HCT116 (cell line): ENCODE data around the gene FBLL1. TPM values are rescaled to one million over a fixed set of nuclear protein-coding genes. Genes with fewer than 3 reads are reported as not detected.

Experiments used
- ATAC-seq: fragments of 200-7000 bp; cut with Tn5 transposase; 2 replicates; pipeline ENCODE4 v1.9.1; 2020; ENCODE audit warnings: mild to moderate bottlenecking, moderate library complexity
- BruUV-seq: library from RNA; stranded (reverse); fragments of 400-500 nt; replicated peaks from 2 replicates; lab custom pipeline; 2021; lab: Mats Ljungman, UMichigan
- CTCF ChIA-PET: fragments of 300-600 bp; sonication (Branson Sonifier 250); formaldehyde crosslinking; loops from one replicate; lab custom pipeline; 2021; ENCODE audit warnings: antibody characterized with exemption; lab: Charles Lee
- POLR2A ChIA-PET: fragments of 300-600, 350-600 bp; sonication (Branson Sonifier 250); formaldehyde crosslinking; loops from one replicate; lab custom pipeline; 2021; ENCODE audit warnings: antibody characterized with exemption; lab: Charles Lee
- RAD21 ChIA-PET, 2 experiments: fragments of 300-600 bp; sonication (Branson Sonifier 250); formaldehyde crosslinking; loops; one replicate each; lab custom pipeline; 2023; ENCODE audit warnings: low total read pairs in 2 of 2; ENCODE audit not compliant: uncharacterized antibody in 2 of 2, unreplicated experiment in 2 of 2, low non-redundant PET in 1 of 2; lab: Charles Lee
- DNase-seq: peaks from one replicate; pipeline ENCODE4 v3.0.0-alpha.2; 2010; ENCODE audit warnings: low read depth, low spot score
- H2AFZ ChIP-seq: fragments of 200-600 bp; shearing (Covaris generic), sonication (generic); 2 replicates; pipeline ENCODE4 v1.6.1; 2017; ENCODE audit warnings: low read depth, mixed run types, mixed read lengths, antibody characterized with exemption, low read length; ENCODE audit not compliant: poor library complexity, severe bottlenecking
- H3K27ac ChIP-seq: 2 replicates; pipeline ENCODE4 v1.5.1; 2012; ENCODE audit warnings: low read depth, low read length
- H3K27me3 ChIP-seq: fragments of 200-600 bp; sonication (generic); 2 replicates; pipeline ENCODE4 v1.6.1; 2016; ENCODE audit warnings: mixed run types, low read length, mixed read lengths; ENCODE audit not compliant: insufficient read depth
- H3K36me3 ChIP-seq, 2 experiments: fragments of 200-500 bp in 1 of 2; fragments of 200-600 bp in 1 of 2; sonication (Bioruptor generic) in 1 of 2; sonication (generic) in 1 of 2; 2 replicates each; pipeline versions ENCODE4 v1.5.1 to v1.6.1; 2014 to 2016; ENCODE audit warnings: low read length in 2 of 2, inconsistent platforms in 1 of 2, mixed read lengths in 1 of 2, mixed run types in 1 of 2; ENCODE audit not compliant: insufficient read depth in 2 of 2, control insufficient read depth in 1 of 2
- H3K4me1 ChIP-seq, 2 experiments: fragments of 200-600 bp in 1 of 2; sonication (generic) in 1 of 2; 2 replicates each; pipeline versions ENCODE4 v1.5.1 to v1.6.1; 2012 to 2017; ENCODE audit warnings: low read length in 2 of 2, inconsistent platforms in 1 of 2, mild to moderate bottlenecking in 1 of 2, mixed read lengths in 1 of 2, mixed run types in 1 of 2, moderate library complexity in 1 of 2; ENCODE audit not compliant: insufficient read depth in 2 of 2, control insufficient read depth in 1 of 2
- H3K4me2 ChIP-seq: fragments of 200-600 bp; sonication (generic); 2 replicates; pipeline ENCODE4 v1.6.1; 2017; ENCODE audit warnings: mixed run types, low read length, mixed read lengths
- H3K4me3 ChIP-seq, 2 experiments: fragments of 200-600 bp in 1 of 2; sonication (generic) in 1 of 2; replicated peaks in 1 of 2; 2 replicates each; pipeline ENCODE4 v1.5.1; 2011 to 2016; ENCODE audit warnings: low read length in 2 of 2, control low read depth in 1 of 2, low read depth in 1 of 2, mild to moderate bottlenecking in 1 of 2, mixed read lengths in 1 of 2, mixed run types in 1 of 2
- H3K79me2 ChIP-seq: fragments of 200-600 bp; sonication (generic); 2 replicates; pipeline ENCODE4 v1.6.1; 2017; ENCODE audit warnings: mild to moderate bottlenecking, mixed run types, low read length, moderate library complexity, mixed read lengths; ENCODE audit not compliant: insufficient read depth
- H3K9ac ChIP-seq: fragments of 200-600 bp; sonication (generic); 2 replicates; pipeline ENCODE4 v1.6.1; 2016; ENCODE audit warnings: low read length, mixed read lengths
- H3K9me2 ChIP-seq: fragments of 200-600 bp; sonication (generic), shearing (Covaris generic); 2 replicates; pipeline ENCODE4 v1.6.1; 2017; ENCODE audit warnings: mixed run types, mild to moderate bottlenecking, moderate library complexity; ENCODE audit not compliant: insufficient read depth
- H3K9me3 ChIP-seq, 2 experiments: fragments of 200-500 bp in 1 of 2; fragments of 200-600 bp in 1 of 2; sonication (Bioruptor generic) in 1 of 2; sonication (generic) in 1 of 2; 2 replicates each; pipeline ENCODE4 v1.6.1; 2014 to 2017; ENCODE audit warnings: low read length in 2 of 2, mixed read lengths in 2 of 2, inconsistent platforms in 1 of 2, low read depth in 1 of 2, mild to moderate bottlenecking in 1 of 2, mixed run types in 1 of 2, moderate library complexity in 1 of 2; ENCODE audit not compliant: control insufficient read depth in 1 of 2, insufficient read depth in 1 of 2
- H4K20me1 ChIP-seq: fragments of 200-600 bp; sonication (generic), shearing (Covaris generic); 2 replicates; pipeline ENCODE4 v1.6.1; 2017; ENCODE audit warnings: mixed run types, mild to moderate bottlenecking, moderate library complexity; ENCODE audit not compliant: insufficient read depth
- CBX3 ChIP-seq: IDR thresholded peaks from 2 replicates; pipeline ENCODE4 v1.6.1; 2012; ENCODE audit warnings: low read depth
- CEBPB ChIP-seq: IDR thresholded peaks from 2 replicates; pipeline ENCODE4 v1.6.1; 2012; ENCODE audit warnings: low read depth
- ELF1 ChIP-seq: IDR thresholded peaks from 2 replicates; pipeline ENCODE4 v1.6.1; 2012; ENCODE audit warnings: low read depth, borderline replicate concordance
- FOSL1 ChIP-seq: IDR thresholded peaks from 2 replicates; pipeline ENCODE4 v1.6.1; 2012; ENCODE audit warnings: low read depth
- JUND ChIP-seq: IDR thresholded peaks from 2 replicates; pipeline ENCODE4 v1.6.1; 2012
- POLR2A ChIP-seq: IDR thresholded peaks from 2 replicates; pipeline ENCODE4 v1.7.0; 2011; ENCODE audit warnings: borderline replicate concordance; ENCODE audit not compliant: insufficient read depth, insufficient read length; ENCODE audit errors: extremely low read depth
- POLR2AphosphoS5 ChIP-seq: IDR thresholded peaks from 2 replicates; pipeline ENCODE4 v1.6.1; 2011; ENCODE audit warnings: mild to moderate bottlenecking, low read depth, low read length, moderate library complexity
- SRF ChIP-seq: IDR thresholded peaks from 2 replicates; pipeline ENCODE4 v1.6.1; 2012; ENCODE audit warnings: low read depth
- TCF7L2 ChIP-seq: IDR thresholded peaks from 2 replicates; pipeline ENCODE4 v1.7.0; 2011; ENCODE audit warnings: borderline replicate concordance, inconsistent platforms; ENCODE audit not compliant: insufficient read depth, insufficient read length; ENCODE audit errors: extremely low read depth
- YY1 ChIP-seq: IDR thresholded peaks from 2 replicates; pipeline ENCODE4 v1.6.1; 2011; ENCODE audit warnings: low read length, low read depth, moderate library complexity, mild to moderate bottlenecking; ENCODE audit not compliant: insufficient replicate concordance; ENCODE audit errors: extremely low read depth
- ZNF274 ChIP-seq: fragments of 200-500 bp; sonication (Bioruptor generic); IDR thresholded peaks from 2 replicates; pipeline ENCODE4 v1.6.1; 2014; ENCODE audit warnings: mild to moderate bottlenecking, low read depth, low read length, inconsistent platforms
- intact Hi-C: fragments of 100-400 bp; cut with micrococcal nuclease; formaldehyde crosslinking; loops from 2 replicates; pipeline ENCODE4 v1.10.0; 2022
- total RNA-seq: library from RNA; stranded (reverse); gene quantifications from one replicate; pipeline ENCODE4 v1.2.1, GENCODE V29; 2021; ENCODE audit not compliant: unreplicated experiment
- TF ChIP-seq, protein P1 (sequence below), 3 experiments: fragments of 200-600 bp in 1 of 3; sonication (generic) in 1 of 3; IDR thresholded peaks in 2 of 3; conservative IDR thresholded peaks in 1 of 3; 2 replicates each; pipeline ENCODE4 v1.5.1; 2012 to 2017; ENCODE audit warnings: low read depth in 2 of 3, low read length in 2 of 3, antibody characterized with exemption in 1 of 3, borderline replicate concordance in 1 of 3, control low read depth in 1 of 3, mild to moderate bottlenecking in 1 of 3, mixed read lengths in 1 of 3, mixed run types in 1 of 3, moderate library complexity in 1 of 3; ENCODE audit not compliant: insufficient read depth in 1 of 3
- TF ChIP-seq, protein P2 (sequence below): IDR thresholded peaks from 2 replicates; pipeline ENCODE4 v1.6.1; 2012

The FBLL1 gene
- total RNA-seq, 1 experiment from 2014 or later, result 0.15 TPM

- H2AFZ ChIP-seq, result no peak overlapping the region
- H4K20me1 ChIP-seq, result no peaks in the 10 kb centered on the region
- H3K4me3 ChIP-seq, result no peak overlapping the region
- no peak overlapping the region for H3K4me2 ChIP-seq
- ChIA-PET RAD21 (no interaction called here), POLR2A (no interaction called here), CTCF (no interaction called here)
- DNase-seq (no peak), ATAC-seq (no peak)
- no peak overlapping the region for H3K9ac ChIP-seq
- intact Hi-C loops, result no loop called here
- TF ChIP-seq POLR2AphosphoS5, result no peak
- H3K79me2 ChIP-seq, result no peaks in the 10 kb centered on the region
- no peak overlapping the region for H3K27ac ChIP-seq
- no TSS peak for BruUV-seq
- no peaks in the 10 kb centered on the region; a peak in 1 of 4 replicates for H3K4me1 ChIP-seq
- no peaks in the 10 kb centered on the region for H3K9me2 ChIP-seq
- no peaks in the 10 kb centered on the region for H3K9me3 ChIP-seq
- no peaks in the 10 kb centered on the region for H3K36me3 ChIP-seq
- H3K27me3 ChIP-seq, result no peaks in the 10 kb centered on the region
Observed at GRCh38 chr5:168480601-168481000, 48.5 kb upstream of the FBLL1 start.

DNA sequence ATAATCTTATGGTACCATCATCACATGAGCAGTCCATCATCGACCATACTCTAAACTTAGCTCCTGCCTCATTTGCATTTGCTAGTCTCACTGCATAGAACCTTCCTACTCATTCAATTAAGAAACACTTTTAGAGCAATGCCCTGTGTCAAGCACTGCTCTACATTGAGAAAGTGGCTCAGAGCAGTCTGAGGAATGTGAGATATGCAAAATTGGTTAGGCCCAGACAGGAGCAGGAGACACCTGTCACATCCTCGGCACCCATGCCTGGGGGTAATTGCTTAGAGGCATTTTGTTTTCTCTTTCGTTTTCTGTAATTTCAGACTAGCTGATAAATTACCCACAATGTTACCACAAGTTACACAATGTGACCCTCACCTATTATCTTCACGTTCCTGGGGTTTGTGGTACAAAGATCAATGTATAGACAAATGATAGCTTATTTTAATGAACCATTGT, 47.7 kb upstream of the FBLL1 start:
- H3K4me3 ChIP-seq, result no peak overlapping the region
- H3K9me2 ChIP-seq, result no peaks in the 10 kb centered on the region
- H3K4me2 ChIP-seq, result no peak overlapping the region
- POLR2A ChIA-PET, result no interaction called here
- BruUV-seq, result no TSS peak
- TF ChIP-seq POLR2A (no peak), ZNF274 (no peak)
- TF ChIP-seq, all 23 proteins: peak for 0
- Histone ChIP-seq H3K9ac (no peak overlapping the region), H3K36me3 (no peaks in the 10 kb centered on the region), H2AFZ (no peak overlapping the region), H3K9me3 (no peaks in the 10 kb centered on the region), H3K4me1 (peaks cover 0 to 4% of the 10 kb centered on the region in 2 experiments; a peak in 2 of 4 replicates), H3K79me2 (peaks cover 1% of the 10 kb centered on the region), H4K20me1 (no peaks in the 10 kb centered on the region), H3K27ac (no peak overlapping the region), H3K27me3 (no peaks in the 10 kb centered on the region)
- ATAC-seq (no peak), DNase-seq (no peak)
- ChIA-PET CTCF (no interaction called here), RAD21 (no interaction called here)
- intact Hi-C loops, result no loop called here

GRCh38 chr5:168482361-168482760, 46.7 kb upstream of the FBLL1 start:
- H3K79me2 ChIP-seq, result peaks cover 11% of the 10 kb centered on the region
- BruUV-seq, result no TSS peak
- intact Hi-C loops, result no loop called here
- ChIA-PET CTCF (no interaction called here), RAD21 (no interaction called here), POLR2A (no interaction called here)
- no peak overlapping the region for H3K4me3 ChIP-seq
- H3K27me3 ChIP-seq, result no peaks in the 10 kb centered on the region
- no peak overlapping the region for H3K9ac ChIP-seq
- no peak for DNase-seq
- no peak for ATAC-seq
- no peak overlapping the region for H3K27ac ChIP-seq
- no peaks in the 10 kb centered on the region for H3K9me3 ChIP-seq
- no peaks in the 10 kb centered on the region for H3K36me3 ChIP-seq
- H3K4me2 ChIP-seq, result no peak overlapping the region
- H4K20me1 ChIP-seq, result no peaks in the 10 kb centered on the region
- H3K4me1 ChIP-seq, result peaks cover under 1 to 5% of the 10 kb centered on the region in 2 experiments; a peak in 3 of 4 replicates
- H3K9me2 ChIP-seq, result no peaks in the 10 kb centered on the region
- H2AFZ ChIP-seq, result no peak overlapping the region
- TF ChIP-seq ZNF274 (no peak), SRF (no peak), TCF7L2 (no peak), ELF1 (no peak), JUND (no peak), CEBPB (no peak), FOSL1 (no peak), CBX3 (no peak), POLR2A (no peak), YY1 (no peak)
- TF ChIP-seq, protein P1, sequence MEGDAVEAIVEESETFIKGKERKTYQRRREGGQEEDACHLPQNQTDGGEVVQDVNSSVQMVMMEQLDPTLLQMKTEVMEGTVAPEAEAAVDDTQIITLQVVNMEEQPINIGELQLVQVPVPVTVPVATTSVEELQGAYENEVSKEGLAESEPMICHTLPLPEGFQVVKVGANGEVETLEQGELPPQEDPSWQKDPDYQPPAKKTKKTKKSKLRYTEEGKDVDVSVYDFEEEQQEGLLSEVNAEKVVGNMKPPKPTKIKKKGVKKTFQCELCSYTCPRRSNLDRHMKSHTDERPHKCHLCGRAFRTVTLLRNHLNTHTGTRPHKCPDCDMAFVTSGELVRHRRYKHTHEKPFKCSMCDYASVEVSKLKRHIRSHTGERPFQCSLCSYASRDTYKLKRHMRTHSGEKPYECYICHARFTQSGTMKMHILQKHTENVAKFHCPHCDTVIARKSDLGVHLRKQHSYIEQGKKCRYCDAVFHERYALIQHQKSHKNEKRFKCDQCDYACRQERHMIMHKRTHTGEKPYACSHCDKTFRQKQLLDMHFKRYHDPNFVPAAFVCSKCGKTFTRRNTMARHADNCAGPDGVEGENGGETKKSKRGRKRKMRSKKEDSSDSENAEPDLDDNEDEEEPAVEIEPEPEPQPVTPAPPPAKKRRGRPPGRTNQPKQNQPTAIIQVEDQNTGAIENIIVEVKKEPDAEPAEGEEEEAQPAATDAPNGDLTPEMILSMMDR (IDR thresholded peaks at IDR 0.05 in 2 of 3, conservative IDR thresholded peaks at IDR 0.05 in 1 of 3; ENCODE audit: borderline replicate concordance in 1 of 3, insufficient read depth in 1 of 3, low read depth in 2 of 3, low read length in 2 of 3), result no peak
- TF ChIP-seq, protein P2, sequence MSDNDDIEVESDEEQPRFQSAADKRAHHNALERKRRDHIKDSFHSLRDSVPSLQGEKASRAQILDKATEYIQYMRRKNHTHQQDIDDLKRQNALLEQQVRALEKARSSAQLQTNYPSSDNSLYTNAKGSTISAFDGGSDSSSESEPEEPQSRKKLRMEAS, result no peak
